Measurements from ENCODE around the gene ANKMY1.

The ANKMY1 gene

GRCh38 chr2:240573516-240574385, 16.0 kb upstream of the ANKMY1 start:
- no peaks in the 10 kb centered on the region for H3K27me3 ChIP-seq (ENCODE audit: control insufficient read depth, insufficient read depth, low read length)
- no peaks in the 10 kb centered on the region for H3K79me2 ChIP-seq
- H3K9me3 ChIP-seq (ENCODE audit: control insufficient read depth, low read length), result no peaks in the 10 kb centered on the region
- no peak overlapping the region for H3K4me3 ChIP-seq (ENCODE audit: low read depth, low read length)
- no peak overlapping the region for H2AFZ ChIP-seq
- H3K27ac ChIP-seq, result no peak overlapping the region
- no peak overlapping the region for H3K9ac ChIP-seq
- H3K4me1 ChIP-seq, result no peaks in the 10 kb centered on the region
- H3K4me2 ChIP-seq (ENCODE audit: low read length), result no peak overlapping the region
- TF ChIP-seq CTCF (IDR thresholded peaks at IDR 0.05), result no peak
- H3K36me3 ChIP-seq (ENCODE audit: control insufficient read depth, insufficient read depth, low read length), result no peaks in the 10 kb centered on the region

- no peak overlapping the region for H3K9ac ChIP-seq
- H3K79me2 ChIP-seq, result no peaks in the 10 kb centered on the region
- H3K27ac ChIP-seq, result no peak overlapping the region
- H3K4me3 ChIP-seq (ENCODE audit: low read depth, low read length), result no peak overlapping the region
- H3K27me3 ChIP-seq (ENCODE audit: control insufficient read depth, insufficient read depth, low read length), result no peaks in the 10 kb centered on the region
- no peak for TF ChIP-seq CTCF (IDR thresholded peaks at IDR 0.05)
- H3K9me3 ChIP-seq (ENCODE audit: control insufficient read depth, low read length), result no peaks in the 10 kb centered on the region
- H3K4me1 ChIP-seq, result no peaks in the 10 kb centered on the region
- H3K36me3 ChIP-seq (ENCODE audit: control insufficient read depth, insufficient read depth, low read length), result no peaks in the 10 kb centered on the region
- no peak overlapping the region for H3K4me2 ChIP-seq (ENCODE audit: low read length)
- no peak overlapping the region for H2AFZ ChIP-seq
Observed at GRCh38 chr2:240573071-240573515, 15.3 kb upstream of the ANKMY1 start.

GRCh38 chr2:240572141-240573031, 14.6 kb upstream of the ANKMY1 start:
- H3K4me3 ChIP-seq (ENCODE audit: low read depth, low read length), result no peak overlapping the region
- no peaks in the 10 kb centered on the region for H3K36me3 ChIP-seq (ENCODE audit: control insufficient read depth, insufficient read depth, low read length)
- no peak overlapping the region for H3K4me2 ChIP-seq (ENCODE audit: low read length)
- no peaks in the 10 kb centered on the region for H3K27me3 ChIP-seq (ENCODE audit: control insufficient read depth, insufficient read depth, low read length)
- H3K27ac ChIP-seq, result no peak overlapping the region
- no peaks in the 10 kb centered on the region for H3K9me3 ChIP-seq (ENCODE audit: control insufficient read depth, low read length)
- peaks cover 2% of the 10 kb centered on the region for H3K4me1 ChIP-seq
- H3K9ac ChIP-seq, result no peak overlapping the region
- no peaks in the 10 kb centered on the region for H3K79me2 ChIP-seq
- no peak overlapping the region for H2AFZ ChIP-seq
- TF ChIP-seq CTCF (IDR thresholded peaks at IDR 0.05), result no peak

GRCh38 chr2:240571314-240571973, 13.7 kb upstream of the ANKMY1 start:
- no peak for TF ChIP-seq CTCF (IDR thresholded peaks at IDR 0.05)
- H3K36me3 ChIP-seq (ENCODE audit: control insufficient read depth, insufficient read depth, low read length), result no peaks in the 10 kb centered on the region

More at GRCh38 chr2:240571314-240571973, 13.7 kb upstream of the ANKMY1 start:
- no peak overlapping the region for H2AFZ ChIP-seq
- no peak overlapping the region for H3K4me3 ChIP-seq (ENCODE audit: low read depth, low read length)
- no peak overlapping the region for H3K9ac ChIP-seq
- H3K79me2 ChIP-seq, result no peaks in the 10 kb centered on the region
- no peaks in the 10 kb centered on the region for H3K9me3 ChIP-seq (ENCODE audit: control insufficient read depth, low read length)
- H3K27ac ChIP-seq, result no peak overlapping the region
- no peaks in the 10 kb centered on the region for H3K27me3 ChIP-seq (ENCODE audit: control insufficient read depth, insufficient read depth, low read length)
- no peak overlapping the region for H3K4me2 ChIP-seq (ENCODE audit: low read length)
- peaks cover 8% of the 10 kb centered on the region for H3K4me1 ChIP-seq

All from parathyroid adenoma (tissue), 2 donors.